HCT116 (cell line): ENCODE measurements around the gene MATCAP1. TPM values are rescaled to one million over a fixed set of nuclear protein-coding genes. Genes with fewer than 3 reads are reported as not detected.

Source experiments
- ATAC-seq: fragments of 200-7000 bp; cut with Tn5 transposase; 2 replicates; pipeline ENCODE4 v1.9.1; 2020; ENCODE audit warnings: mild to moderate bottlenecking, moderate library complexity
- BruUV-seq: library from RNA; stranded (reverse); fragments of 400-500 nt; replicated peaks from 2 replicates; lab custom pipeline; 2021; lab: Mats Ljungman, UMichigan
- CTCF ChIA-PET: fragments of 300-600 bp; sonication (Branson Sonifier 250); formaldehyde crosslinking; loops from one replicate; lab custom pipeline; 2021; ENCODE audit warnings: antibody characterized with exemption; lab: Charles Lee
- POLR2A ChIA-PET: fragments of 300-600, 350-600 bp; sonication (Branson Sonifier 250); formaldehyde crosslinking; loops from one replicate; lab custom pipeline; 2021; ENCODE audit warnings: antibody characterized with exemption; lab: Charles Lee
- RAD21 ChIA-PET, 2 experiments: fragments of 300-600 bp; sonication (Branson Sonifier 250); formaldehyde crosslinking; loops; one replicate each; lab custom pipeline; 2023; ENCODE audit warnings: low total read pairs in 2 of 2; ENCODE audit not compliant: uncharacterized antibody in 2 of 2, unreplicated experiment in 2 of 2, low non-redundant PET in 1 of 2; lab: Charles Lee
- DNase-seq: peaks from one replicate; pipeline ENCODE4 v3.0.0-alpha.2; 2010; ENCODE audit warnings: low read depth, low spot score
- H2AFZ ChIP-seq: fragments of 200-600 bp; shearing (Covaris generic), sonication (generic); 2 replicates; pipeline ENCODE4 v1.6.1; 2017; ENCODE audit warnings: low read depth, mixed run types, mixed read lengths, antibody characterized with exemption, low read length; ENCODE audit not compliant: poor library complexity, severe bottlenecking
- H3K27ac ChIP-seq: 2 replicates; pipeline ENCODE4 v1.5.1; 2012; ENCODE audit warnings: low read depth, low read length
- H3K27me3 ChIP-seq: fragments of 200-600 bp; sonication (generic); 2 replicates; pipeline ENCODE4 v1.6.1; 2016; ENCODE audit warnings: mixed run types, low read length, mixed read lengths; ENCODE audit not compliant: insufficient read depth
- H3K36me3 ChIP-seq, 2 experiments: fragments of 200-500 bp in 1 of 2; fragments of 200-600 bp in 1 of 2; sonication (Bioruptor generic) in 1 of 2; sonication (generic) in 1 of 2; 2 replicates each; pipeline versions ENCODE4 v1.5.1 to v1.6.1; 2014 to 2016; ENCODE audit warnings: low read length in 2 of 2, inconsistent platforms in 1 of 2, mixed read lengths in 1 of 2, mixed run types in 1 of 2; ENCODE audit not compliant: insufficient read depth in 2 of 2, control insufficient read depth in 1 of 2
- H3K4me1 ChIP-seq, 2 experiments: fragments of 200-600 bp in 1 of 2; sonication (generic) in 1 of 2; 2 replicates each; pipeline versions ENCODE4 v1.5.1 to v1.6.1; 2012 to 2017; ENCODE audit warnings: low read length in 2 of 2, inconsistent platforms in 1 of 2, mild to moderate bottlenecking in 1 of 2, mixed read lengths in 1 of 2, mixed run types in 1 of 2, moderate library complexity in 1 of 2; ENCODE audit not compliant: insufficient read depth in 2 of 2, control insufficient read depth in 1 of 2
- H3K4me2 ChIP-seq: fragments of 200-600 bp; sonication (generic); 2 replicates; pipeline ENCODE4 v1.6.1; 2017; ENCODE audit warnings: mixed run types, low read length, mixed read lengths
- H3K4me3 ChIP-seq, 2 experiments: fragments of 200-600 bp in 1 of 2; sonication (generic) in 1 of 2; replicated peaks in 1 of 2; 2 replicates each; pipeline ENCODE4 v1.5.1; 2011 to 2016; ENCODE audit warnings: low read length in 2 of 2, control low read depth in 1 of 2, low read depth in 1 of 2, mild to moderate bottlenecking in 1 of 2, mixed read lengths in 1 of 2, mixed run types in 1 of 2
- H3K79me2 ChIP-seq: fragments of 200-600 bp; sonication (generic); 2 replicates; pipeline ENCODE4 v1.6.1; 2017; ENCODE audit warnings: mild to moderate bottlenecking, mixed run types, low read length, moderate library complexity, mixed read lengths; ENCODE audit not compliant: insufficient read depth
- H3K9ac ChIP-seq: fragments of 200-600 bp; sonication (generic); 2 replicates; pipeline ENCODE4 v1.6.1; 2016; ENCODE audit warnings: low read length, mixed read lengths
- H3K9me2 ChIP-seq: fragments of 200-600 bp; sonication (generic), shearing (Covaris generic); 2 replicates; pipeline ENCODE4 v1.6.1; 2017; ENCODE audit warnings: mixed run types, mild to moderate bottlenecking, moderate library complexity; ENCODE audit not compliant: insufficient read depth
- H3K9me3 ChIP-seq, 2 experiments: fragments of 200-500 bp in 1 of 2; fragments of 200-600 bp in 1 of 2; sonication (Bioruptor generic) in 1 of 2; sonication (generic) in 1 of 2; 2 replicates each; pipeline ENCODE4 v1.6.1; 2014 to 2017; ENCODE audit warnings: low read length in 2 of 2, mixed read lengths in 2 of 2, inconsistent platforms in 1 of 2, low read depth in 1 of 2, mild to moderate bottlenecking in 1 of 2, mixed run types in 1 of 2, moderate library complexity in 1 of 2; ENCODE audit not compliant: control insufficient read depth in 1 of 2, insufficient read depth in 1 of 2
- H4K20me1 ChIP-seq: fragments of 200-600 bp; sonication (generic), shearing (Covaris generic); 2 replicates; pipeline ENCODE4 v1.6.1; 2017; ENCODE audit warnings: mixed run types, mild to moderate bottlenecking, moderate library complexity; ENCODE audit not compliant: insufficient read depth
- CBX3 ChIP-seq: IDR thresholded peaks from 2 replicates; pipeline ENCODE4 v1.6.1; 2012; ENCODE audit warnings: low read depth
- CEBPB ChIP-seq: IDR thresholded peaks from 2 replicates; pipeline ENCODE4 v1.6.1; 2012; ENCODE audit warnings: low read depth
- EZH2phosphoT487 ChIP-seq: fragments of 200-600 bp; IDR thresholded peaks from 2 replicates; pipeline ENCODE4 v1.6.1; 2018; ENCODE audit warnings: antibody characterized with exemption, borderline replicate concordance
- JUND ChIP-seq: IDR thresholded peaks from 2 replicates; pipeline ENCODE4 v1.6.1; 2012
- POLR2A ChIP-seq: IDR thresholded peaks from 2 replicates; pipeline ENCODE4 v1.7.0; 2011; ENCODE audit warnings: borderline replicate concordance; ENCODE audit not compliant: insufficient read depth, insufficient read length; ENCODE audit errors: extremely low read depth
- RAD21 ChIP-seq: IDR thresholded peaks from 2 replicates; pipeline ENCODE4 v1.6.1; 2012; ENCODE audit warnings: low read depth, mild to moderate bottlenecking
- SRF ChIP-seq: IDR thresholded peaks from 2 replicates; pipeline ENCODE4 v1.6.1; 2012; ENCODE audit warnings: low read depth
- TCF7L2 ChIP-seq: IDR thresholded peaks from 2 replicates; pipeline ENCODE4 v1.7.0; 2011; ENCODE audit warnings: borderline replicate concordance, inconsistent platforms; ENCODE audit not compliant: insufficient read depth, insufficient read length; ENCODE audit errors: extremely low read depth
- YY1 ChIP-seq: IDR thresholded peaks from 2 replicates; pipeline ENCODE4 v1.6.1; 2011; ENCODE audit warnings: low read length, low read depth, moderate library complexity, mild to moderate bottlenecking; ENCODE audit not compliant: insufficient replicate concordance; ENCODE audit errors: extremely low read depth
- ZBTB33 ChIP-seq: IDR thresholded peaks from 2 replicates; pipeline ENCODE4 v1.6.1; 2011; ENCODE audit warnings: mild to moderate bottlenecking, low read length, moderate library complexity; ENCODE audit not compliant: insufficient replicate concordance; ENCODE audit errors: extremely low read depth
- ZNF274 ChIP-seq: fragments of 200-500 bp; sonication (Bioruptor generic); IDR thresholded peaks from 2 replicates; pipeline ENCODE4 v1.6.1; 2014; ENCODE audit warnings: mild to moderate bottlenecking, low read depth, low read length, inconsistent platforms
- intact Hi-C: fragments of 100-400 bp; cut with micrococcal nuclease; formaldehyde crosslinking; loops from 2 replicates; pipeline ENCODE4 v1.10.0; 2022
- total RNA-seq: library from RNA; stranded (reverse); gene quantifications from one replicate; pipeline ENCODE4 v1.2.1, GENCODE V29; 2021; ENCODE audit not compliant: unreplicated experiment
- TF ChIP-seq, protein P1 (sequence below): IDR thresholded peaks from 2 replicates; pipeline ENCODE4 v1.6.1; 2012
- TF ChIP-seq, protein P2 (sequence below): IDR thresholded peaks from 2 replicates; pipeline ENCODE4 v1.6.1; 2012; ENCODE audit warnings: low read depth

MATCAP1 gene
- total RNA-seq, 1 experiment from 2014 or later, result 38.7 TPM

DNA sequence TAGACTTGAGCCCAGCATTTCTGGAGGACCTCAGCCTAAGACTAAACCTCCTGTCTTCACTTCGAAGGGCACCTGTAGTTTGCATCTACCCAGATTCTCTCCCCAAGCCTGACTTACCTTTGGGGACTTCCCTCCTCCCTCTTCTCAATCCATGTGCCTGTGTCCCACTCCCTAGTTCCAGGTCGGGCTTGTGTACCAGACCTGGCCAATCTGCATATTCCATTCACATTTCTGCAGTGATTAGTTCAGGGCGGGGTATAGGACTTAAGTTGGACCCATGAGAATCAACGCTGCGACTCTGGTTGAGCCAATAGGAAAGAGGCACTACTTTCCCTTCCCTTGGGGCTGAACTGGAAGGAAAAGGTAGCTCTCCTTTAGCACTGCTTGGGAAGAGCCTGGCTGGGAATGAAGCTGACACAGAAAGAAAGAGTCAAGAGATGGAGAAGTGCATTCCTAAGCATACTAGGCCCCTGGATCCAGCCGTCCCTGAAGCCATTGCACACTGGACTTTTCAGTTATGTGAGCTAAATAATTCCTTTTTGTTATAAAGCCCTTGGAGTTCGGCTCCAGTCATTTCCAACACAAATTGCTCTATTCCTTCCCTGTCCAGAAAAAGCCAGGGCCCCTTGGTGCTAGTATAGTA is 26.5 kb downstream of the MATCAP1 start:
- Histone ChIP-seq H3K4me3 (no peak overlapping the region), H3K27me3 (no peaks in the 10 kb centered on the region), H3K4me1 (peaks cover 10 to 34% of the 10 kb centered on the region in 2 experiments; a peak in 3 of 4 replicates), H3K36me3 (no peaks in the 10 kb centered on the region), H3K4me2 (no peak overlapping the region), H4K20me1 (no peaks in the 10 kb centered on the region), H3K79me2 (no peaks in the 10 kb centered on the region; the same call in 1 of the 2 replicates), H3K9me3 (no peaks in the 10 kb centered on the region), H2AFZ (no peak overlapping the region), H3K9ac (no peak overlapping the region), H3K27ac (no peak overlapping the region), H3K9me2 (no peaks in the 10 kb centered on the region)
- ChIA-PET POLR2A (interaction anchor here (0.6 kb wide), 1 partner anchor 43 kb away, joined by 8 read pairs; no protein-coding TSS in a partner anchor), CTCF (interaction anchor here (0.9 to 5.7 kb wide), 4 partner anchors 12 to 139 kb away, joined by 3 to 52 read pairs (median 8); partner anchors contain the start of gene NOL3), RAD21 (interaction anchor here (0.5 to 0.6 kb wide), 2 partner anchors 69 to 129 kb away, joined by 4 read pairs; no protein-coding TSS in a partner anchor)
- BruUV-seq, result no TSS peak
- no peak for TF ChIP-seq SRF
- TF ChIP-seq ZBTB33, result no peak
- no peak for TF ChIP-seq ZNF274
- no peak for TF ChIP-seq RAD21
- TF ChIP-seq CEBPB, result no peak
- no peak for TF ChIP-seq EZH2phosphoT487
- TF ChIP-seq TCF7L2, result no peak
- TF ChIP-seq, protein P1, sequence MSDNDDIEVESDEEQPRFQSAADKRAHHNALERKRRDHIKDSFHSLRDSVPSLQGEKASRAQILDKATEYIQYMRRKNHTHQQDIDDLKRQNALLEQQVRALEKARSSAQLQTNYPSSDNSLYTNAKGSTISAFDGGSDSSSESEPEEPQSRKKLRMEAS, result no peak
- TF ChIP-seq CBX3, result no peak
- no peak for TF ChIP-seq JUND
- TF ChIP-seq YY1, result no peak
- no peak for TF ChIP-seq POLR2A
- TF ChIP-seq, protein P2, sequence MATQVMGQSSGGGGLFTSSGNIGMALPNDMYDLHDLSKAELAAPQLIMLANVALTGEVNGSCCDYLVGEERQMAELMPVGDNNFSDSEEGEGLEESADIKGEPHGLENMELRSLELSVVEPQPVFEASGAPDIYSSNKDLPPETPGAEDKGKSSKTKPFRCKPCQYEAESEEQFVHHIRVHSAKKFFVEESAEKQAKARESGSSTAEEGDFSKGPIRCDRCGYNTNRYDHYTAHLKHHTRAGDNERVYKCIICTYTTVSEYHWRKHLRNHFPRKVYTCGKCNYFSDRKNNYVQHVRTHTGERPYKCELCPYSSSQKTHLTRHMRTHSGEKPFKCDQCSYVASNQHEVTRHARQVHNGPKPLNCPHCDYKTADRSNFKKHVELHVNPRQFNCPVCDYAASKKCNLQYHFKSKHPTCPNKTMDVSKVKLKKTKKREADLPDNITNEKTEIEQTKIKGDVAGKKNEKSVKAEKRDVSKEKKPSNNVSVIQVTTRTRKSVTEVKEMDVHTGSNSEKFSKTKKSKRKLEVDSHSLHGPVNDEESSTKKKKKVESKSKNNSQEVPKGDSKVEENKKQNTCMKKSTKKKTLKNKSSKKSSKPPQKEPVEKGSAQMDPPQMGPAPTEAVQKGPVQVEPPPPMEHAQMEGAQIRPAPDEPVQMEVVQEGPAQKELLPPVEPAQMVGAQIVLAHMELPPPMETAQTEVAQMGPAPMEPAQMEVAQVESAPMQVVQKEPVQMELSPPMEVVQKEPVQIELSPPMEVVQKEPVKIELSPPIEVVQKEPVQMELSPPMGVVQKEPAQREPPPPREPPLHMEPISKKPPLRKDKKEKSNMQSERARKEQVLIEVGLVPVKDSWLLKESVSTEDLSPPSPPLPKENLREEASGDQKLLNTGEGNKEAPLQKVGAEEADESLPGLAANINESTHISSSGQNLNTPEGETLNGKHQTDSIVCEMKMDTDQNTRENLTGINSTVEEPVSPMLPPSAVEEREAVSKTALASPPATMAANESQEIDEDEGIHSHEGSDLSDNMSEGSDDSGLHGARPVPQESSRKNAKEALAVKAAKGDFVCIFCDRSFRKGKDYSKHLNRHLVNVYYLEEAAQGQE, result no peak
- ATAC-seq (no peak), DNase-seq (no peak)
- intact Hi-C loops, result loop anchor here (5.0 kb wide), 1 partner anchor 205 kb away; no protein-coding TSS in a partner anchor
